ENCODE data around the gene HOXD9.

Gene HOXD9

DNA sequence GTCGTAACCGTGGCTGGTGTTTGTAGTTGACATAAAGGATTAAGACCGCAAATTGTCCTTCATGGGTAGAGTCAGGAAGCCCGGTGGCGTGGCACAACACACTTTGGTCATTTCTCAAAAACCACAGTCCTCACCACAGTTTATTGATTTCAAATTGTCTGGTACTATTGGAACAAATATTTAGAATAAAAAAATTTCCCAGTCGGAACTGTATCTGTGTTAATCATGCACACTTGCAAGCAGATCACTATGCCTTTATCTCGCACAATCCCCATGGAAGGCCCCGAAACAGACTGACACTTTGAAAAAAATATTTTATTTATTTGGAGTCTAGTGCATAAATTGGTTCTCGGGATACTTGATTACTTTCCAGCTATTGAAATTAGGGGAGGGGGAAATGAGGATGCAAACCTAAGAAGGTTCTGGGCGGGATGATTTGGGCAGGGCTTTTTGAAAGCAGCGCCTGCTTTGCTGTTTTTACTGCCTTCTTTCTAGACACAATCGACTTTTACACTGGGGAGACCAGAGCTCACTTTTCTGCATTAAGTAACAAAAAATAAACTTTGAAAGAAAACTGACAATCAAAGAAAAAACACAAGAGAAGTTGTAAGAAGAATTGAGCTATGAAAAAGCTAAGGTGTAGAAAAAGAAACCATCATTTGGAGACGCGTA, 50.5 kb downstream of the HOXD9 start:
- H3K4me1 ChIP-seq: no peaks in the 10 kb centered on the region

DNA sequence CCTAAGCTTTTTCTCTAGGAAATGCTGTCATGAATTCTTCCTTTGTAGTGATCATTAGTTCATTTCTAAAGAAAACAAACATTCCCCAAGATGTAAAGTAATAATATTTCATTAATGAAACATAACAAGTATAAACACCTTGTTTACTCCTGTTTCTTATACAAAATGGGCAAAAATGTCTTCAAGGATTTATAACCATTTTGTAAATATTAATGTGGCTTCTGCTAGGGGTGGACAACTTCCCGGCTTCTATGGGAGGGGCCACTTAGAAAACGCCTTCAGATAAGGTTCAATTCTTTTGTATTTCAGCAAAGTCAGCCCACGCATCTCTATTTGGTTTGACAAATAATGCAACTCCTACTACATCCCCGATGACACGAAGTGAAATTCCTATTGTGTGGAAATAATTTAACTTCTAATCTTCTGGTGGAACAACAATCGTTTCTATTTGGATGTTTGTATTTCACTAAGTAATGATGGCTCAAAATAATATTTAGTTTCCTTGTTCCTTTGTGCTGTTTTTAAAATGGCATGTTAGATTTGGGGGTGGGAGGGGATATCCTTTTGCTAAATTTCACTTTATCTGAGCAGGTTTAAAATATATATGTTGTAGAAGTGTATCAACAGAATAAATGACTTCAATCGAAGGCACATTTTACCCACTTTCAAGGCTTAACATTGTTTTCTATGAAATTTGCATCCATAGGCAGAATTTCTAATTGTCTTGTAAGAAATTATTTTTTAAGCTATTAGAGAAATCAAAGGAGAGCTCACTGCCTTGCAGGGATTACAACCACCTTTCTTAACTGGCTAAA, 51.3 kb downstream of the HOXD9 start:
- Histone ChIP-seq H4K20me1 (no peaks in the 10 kb centered on the region), H3K27me3 (peaks cover 60% of the 10 kb centered on the region), H3K4me3 (no peak overlapping the region), H3K36me3 (no peaks in the 10 kb centered on the region), H3K4me2 (no peak overlapping the region), H3K27ac (no peak overlapping the region), H3K4me1 (no peaks in the 10 kb centered on the region), H3K9ac (no peak overlapping the region), H3K9me3 (peaks cover 46% of the 10 kb centered on the region)
- no peak for TF ChIP-seq Cebpa-rat (IDR thresholded peaks at IDR 0.05)

More for the DNA sequence above, 50.5 kb downstream of the HOXD9 start:
- Histone ChIP-seq H3K9ac (no peak overlapping the region), H3K9me3 (peaks cover 38% of the 10 kb centered on the region), H3K27ac (no peak overlapping the region), H3K36me3 (no peaks in the 10 kb centered on the region), H3K27me3 (peaks cover 54% of the 10 kb centered on the region), H3K4me2 (no peak overlapping the region), H3K4me3 (no peak overlapping the region), H4K20me1 (no peaks in the 10 kb centered on the region)
- TF ChIP-seq Cebpa-rat (IDR thresholded peaks at IDR 0.05): no peak

DNA sequence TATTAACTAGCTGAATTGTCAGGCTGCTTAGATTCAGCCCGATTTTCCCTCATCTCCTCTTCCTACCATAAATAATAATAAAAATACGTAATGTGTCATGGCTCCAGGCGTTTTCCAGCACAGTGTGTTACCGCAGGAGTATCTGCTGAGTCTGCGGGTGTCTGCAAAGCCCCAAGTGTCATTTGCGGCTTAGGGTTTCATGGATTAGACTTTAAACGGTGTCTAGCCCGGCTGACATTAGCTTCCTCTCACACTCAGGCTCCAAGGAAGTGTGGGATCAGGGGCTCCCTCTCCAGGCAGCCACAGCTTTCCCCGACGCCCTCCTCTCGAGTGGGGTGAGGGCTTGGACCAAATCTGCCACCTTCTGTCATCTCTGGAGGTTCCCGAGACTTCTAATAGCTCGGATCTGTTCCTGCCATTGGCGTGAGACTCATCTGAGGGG, 51.9 kb downstream of the HOXD9 start:
- H3K27me3 ChIP-seq: peaks cover 65% of the 10 kb centered on the region
- no peak overlapping the region for H3K4me2 ChIP-seq
- H3K4me3 ChIP-seq: no peak overlapping the region
- H3K27ac ChIP-seq: no peak overlapping the region
- H3K4me1 ChIP-seq: no peaks in the 10 kb centered on the region
- no peaks in the 10 kb centered on the region for H4K20me1 ChIP-seq
- H3K9me3 ChIP-seq: peaks cover 48% of the 10 kb centered on the region
- no peak overlapping the region for H3K9ac ChIP-seq
- no peak for TF ChIP-seq Cebpa-rat (IDR thresholded peaks at IDR 0.05)
- H3K36me3 ChIP-seq: no peaks in the 10 kb centered on the region

Data from BLaER1 (cell line).